Daoy (cell line): ENCODE results near the gene BAHD1. TPM values are rescaled to one million over a fixed set of nuclear protein-coding genes. Genes with fewer than 3 reads are reported as not detected.
A peak's percentile ranks its signal among the peaks of the same experiment; 100 is the strongest.
"Not testable (repeated sequence)": the region's sequence is repeated elsewhere in the genome, so short reads cannot be mapped to it uniquely, and the experiment has no call there.

ENCODE experiments used
- DNase-seq: peaks from one replicate; pipeline ENCODE4 v3.0.0-alpha.2; 2015; ENCODE audit warnings: low read depth
- total RNA-seq: library from RNA; depleted of rRNA; stranded (reverse); fragments of >200 nt; shearing (Covaris generic); gene quantifications from 2 replicates; pipeline ENCODE4 v1.2.3, GENCODE V29; 2014

Gene BAHD1
- total RNA-seq, 1 experiment from 2014 or later = 11.0 TPM

GRCh38 chr15:40445421-40445922, 4.7 kb downstream of the BAHD1 start:
- DNase-seq = peak; percentile 37

GRCh38 chr15:40446144-40446543, 5.4 kb downstream of the BAHD1 start:
- no peak for DNase-seq

- DNase-seq = no peak
These were observed 7.6 kb downstream of the BAHD1 start for GRCh38 chr15:40448354-40448753.

DNA sequence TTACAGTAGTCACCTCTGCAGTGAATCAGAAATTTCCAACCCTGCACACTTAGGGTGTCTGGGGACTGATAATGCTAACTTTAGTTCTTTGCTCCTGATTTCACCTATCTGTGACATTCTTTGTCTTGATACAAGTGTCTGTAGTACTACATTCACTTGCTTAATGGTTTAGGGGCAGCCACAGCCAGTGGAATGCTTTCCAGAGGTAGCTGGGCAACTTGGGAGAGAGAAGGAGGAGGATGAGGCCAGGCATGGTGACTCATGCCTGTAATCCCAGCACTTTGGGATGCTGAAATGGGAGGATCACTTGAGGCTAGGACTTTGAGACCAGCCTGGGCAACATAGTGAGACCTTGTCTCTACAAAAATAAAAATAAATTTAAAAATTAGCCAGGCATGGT, 8.5 kb downstream of the BAHD1 start:
- DNase-seq = peak; percentile 43

GRCh38 chr15:40450047-40450446, 9.3 kb downstream of the BAHD1 start:
- DNase-seq = no peak

DNA sequence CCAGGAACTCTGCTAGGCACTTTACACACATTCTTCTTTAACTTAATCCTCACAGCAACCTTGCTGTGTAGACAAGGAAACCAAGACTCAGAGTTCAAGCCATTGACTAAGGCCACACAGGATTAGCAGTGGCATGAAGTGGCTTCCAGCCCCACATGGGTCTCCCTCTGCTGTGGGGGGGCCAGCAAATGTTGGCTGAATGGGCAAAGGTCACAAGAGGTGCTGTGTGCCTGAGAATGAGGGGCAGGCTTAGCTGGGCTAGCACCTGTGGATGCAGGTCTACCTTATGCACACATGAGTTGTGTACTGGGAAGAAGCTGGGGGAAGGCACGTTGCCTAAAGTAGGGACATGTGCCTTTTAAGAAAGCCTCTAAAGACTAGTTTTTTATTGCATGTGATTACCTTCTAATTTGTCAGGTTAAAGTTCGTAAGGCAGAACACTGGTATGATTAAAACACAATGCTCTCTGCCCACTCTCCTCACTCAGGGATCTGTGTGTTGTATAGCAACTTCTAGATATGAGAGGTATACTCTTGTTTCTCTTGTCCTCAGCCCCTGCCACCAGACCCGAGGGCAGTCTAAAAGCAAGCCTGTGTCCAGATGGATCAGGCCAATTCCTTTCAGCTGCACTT, 10.9 kb downstream of the BAHD1 start:
- DNase-seq = no peak

- no peak for DNase-seq
These were observed 11.7 kb downstream of the BAHD1 start for GRCh38 chr15:40452296-40453090.

DNA sequence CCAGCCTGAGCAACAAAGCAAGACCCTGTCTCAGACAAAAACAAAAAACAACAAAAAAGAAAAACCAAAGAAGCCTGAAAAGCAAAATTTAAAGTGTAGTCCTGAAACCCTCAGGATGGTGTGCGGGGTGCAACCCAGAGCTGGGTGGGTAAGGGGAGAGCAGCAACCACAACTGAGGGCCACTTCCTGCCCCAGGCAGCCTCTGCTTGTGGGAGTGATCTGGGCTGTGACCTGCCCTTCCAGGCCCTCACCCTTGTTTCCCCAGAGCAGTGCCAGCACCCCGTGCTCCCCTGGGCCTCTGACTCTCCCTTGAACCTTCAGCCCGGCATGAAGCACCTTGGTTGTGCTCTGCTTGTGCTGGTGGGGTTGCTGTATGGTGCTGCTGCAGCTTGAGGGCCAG, 13.2 kb downstream of the BAHD1 start:
- DNase-seq = not testable (repeated sequence)

DNA sequence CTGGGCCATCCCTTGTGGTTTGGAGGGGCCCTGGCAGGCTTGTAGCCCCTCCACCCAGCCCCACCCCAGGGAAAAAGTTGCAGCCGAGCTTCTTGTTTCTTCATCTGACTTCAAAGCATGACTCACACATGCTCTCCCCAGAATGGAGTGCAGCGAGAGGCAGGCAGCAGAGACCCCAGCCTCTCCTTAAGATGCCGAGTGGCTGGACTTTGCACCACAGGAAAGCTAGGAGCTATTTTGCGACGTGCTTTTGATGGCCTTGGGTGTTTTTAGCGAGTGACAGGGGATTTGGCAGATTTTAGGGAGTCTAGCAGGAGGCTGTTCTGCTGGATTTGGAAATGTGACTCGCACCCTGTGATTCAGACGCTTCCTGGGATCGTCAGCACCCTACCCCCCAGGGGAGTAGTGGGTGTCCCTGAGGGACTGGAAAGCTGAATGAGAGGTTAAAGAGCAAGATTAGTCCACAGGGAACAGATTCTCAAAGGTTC, 14.2 kb downstream of the BAHD1 start:
- DNase-seq = peak; percentile 35

- DNase-seq = no peak
These were observed 15.6 kb downstream of the BAHD1 start for GRCh38 chr15:40456299-40456712.

DNA sequence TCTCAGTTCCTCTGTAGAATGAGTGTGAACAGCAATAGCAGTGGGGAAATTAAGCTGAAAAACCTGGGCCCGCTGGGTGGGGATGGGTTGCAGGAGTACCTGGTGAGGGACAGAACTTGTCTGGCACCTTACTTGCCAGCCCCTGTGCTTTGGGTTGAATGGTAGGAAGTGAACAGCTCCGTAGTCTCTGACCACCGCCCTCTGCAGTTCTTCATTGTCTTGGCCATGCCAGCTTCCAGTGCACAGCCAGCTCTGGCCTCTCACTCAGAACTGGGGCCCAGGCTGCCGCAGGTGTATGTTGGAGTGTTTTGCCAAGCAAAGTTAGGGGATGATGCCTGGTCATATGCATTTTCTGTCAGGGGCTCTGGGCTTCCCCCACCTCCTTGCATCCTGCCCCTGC, 16.0 kb downstream of the BAHD1 start:
- no peak for DNase-seq

GRCh38 chr15:40458495-40459371, 18.0 kb downstream of the BAHD1 start:
- no peak for DNase-seq

- no peak for DNase-seq
These were observed 18.8 kb downstream of the BAHD1 start for GRCh38 chr15:40459391-40460015.

- no peak for DNase-seq
These were observed 19.7 kb downstream of the BAHD1 start for GRCh38 chr15:40460404-40460803.

- no peak for DNase-seq
These were observed 21.2 kb downstream of the BAHD1 start for GRCh38 chr15:40461958-40462357.

DNA sequence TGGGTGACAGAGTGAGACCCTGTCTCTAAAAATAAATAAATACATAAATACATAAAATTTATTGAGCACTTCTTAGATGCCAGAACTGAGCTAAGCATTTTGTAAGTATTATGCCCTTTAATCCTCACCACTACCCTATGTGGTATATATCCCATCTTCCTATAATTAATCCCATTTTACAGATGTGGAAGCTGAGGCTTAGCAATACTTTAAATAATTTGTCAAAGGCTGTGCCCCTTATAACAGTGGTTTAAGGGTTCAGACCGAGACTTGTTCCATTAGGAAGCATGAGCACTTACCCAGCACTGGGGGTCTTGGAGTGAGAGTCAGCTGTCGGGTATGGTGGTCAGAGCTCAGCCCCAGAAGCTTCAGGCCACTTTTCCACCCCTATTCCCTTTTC, 22.5 kb downstream of the BAHD1 start:
- no peak for DNase-seq

DNA sequence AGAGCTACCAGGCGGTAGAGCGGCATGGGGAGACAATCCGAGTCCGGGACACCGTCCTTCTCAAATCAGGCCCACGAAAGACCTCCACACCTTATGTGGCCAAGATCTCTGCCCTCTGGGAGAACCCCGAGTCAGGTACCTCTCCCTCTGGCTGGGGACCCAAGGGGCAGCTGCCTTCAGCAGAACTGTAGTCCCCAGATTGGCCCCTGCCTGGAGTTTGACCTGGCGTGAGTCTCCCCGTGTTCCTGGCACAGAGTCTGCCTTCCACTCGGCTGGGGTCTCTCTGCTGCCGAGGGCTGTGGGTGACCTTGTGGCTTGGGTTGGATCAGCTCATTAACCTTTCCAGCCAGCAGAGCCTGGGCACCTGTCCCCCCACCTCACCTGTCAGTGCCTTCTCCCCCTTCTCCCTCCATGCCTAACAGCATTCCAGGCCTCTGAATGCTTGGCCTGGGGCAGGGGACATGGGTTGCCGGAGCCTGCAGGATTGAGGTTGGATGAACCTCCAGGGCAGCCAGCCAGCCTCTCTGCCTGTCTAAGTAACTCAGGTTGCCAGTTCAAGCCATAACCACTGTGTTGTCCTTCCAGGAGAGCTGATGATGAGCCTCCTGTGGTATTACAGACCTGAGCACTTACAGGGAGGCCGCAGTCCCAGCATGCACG, 23.3 kb downstream of the BAHD1 start:
- no peak for DNase-seq

DNA sequence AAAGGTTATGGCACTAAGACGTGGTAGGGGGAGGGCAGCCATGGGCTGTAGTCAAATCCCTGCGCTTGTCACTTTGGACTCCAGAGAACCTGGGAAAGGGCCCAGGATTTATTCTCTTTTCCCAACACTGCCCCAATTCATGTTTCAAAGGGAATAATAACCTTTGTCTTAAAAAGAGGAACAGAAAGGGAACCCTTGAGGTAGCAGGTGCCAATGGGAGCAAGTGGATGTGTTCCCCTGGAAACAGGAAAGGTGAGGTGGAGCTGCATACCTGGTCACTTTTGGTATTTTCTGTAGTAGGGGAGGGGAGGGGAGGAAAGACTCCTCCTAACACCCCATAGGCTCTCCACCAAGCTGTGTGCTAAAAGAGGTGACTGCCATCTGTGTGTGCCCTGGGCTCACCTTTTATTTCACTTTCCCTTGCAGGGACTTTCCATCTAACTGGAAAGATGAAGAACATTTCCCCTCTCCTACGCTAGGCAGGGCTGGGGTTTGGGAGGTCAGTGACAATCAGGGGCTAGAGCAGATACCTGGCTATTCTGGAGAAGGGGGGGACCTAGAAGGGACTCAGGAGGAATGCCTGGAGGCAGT, 23.9 kb downstream of the BAHD1 start:
- no peak for DNase-seq

- DNase-seq = no peak
These were observed 25.2 kb downstream of the BAHD1 start for GRCh38 chr15:40465939-40466338.

- no peak for DNase-seq
These were observed 25.9 kb downstream of the BAHD1 start for GRCh38 chr15:40466426-40467260.
